ENCODE measurements around the gene TNS4.
"Not testable (repeated sequence)": the region's sequence is repeated elsewhere in the genome, so short reads cannot be mapped to it uniquely, and the experiment has no call there.

TNS4 gene, protein sequence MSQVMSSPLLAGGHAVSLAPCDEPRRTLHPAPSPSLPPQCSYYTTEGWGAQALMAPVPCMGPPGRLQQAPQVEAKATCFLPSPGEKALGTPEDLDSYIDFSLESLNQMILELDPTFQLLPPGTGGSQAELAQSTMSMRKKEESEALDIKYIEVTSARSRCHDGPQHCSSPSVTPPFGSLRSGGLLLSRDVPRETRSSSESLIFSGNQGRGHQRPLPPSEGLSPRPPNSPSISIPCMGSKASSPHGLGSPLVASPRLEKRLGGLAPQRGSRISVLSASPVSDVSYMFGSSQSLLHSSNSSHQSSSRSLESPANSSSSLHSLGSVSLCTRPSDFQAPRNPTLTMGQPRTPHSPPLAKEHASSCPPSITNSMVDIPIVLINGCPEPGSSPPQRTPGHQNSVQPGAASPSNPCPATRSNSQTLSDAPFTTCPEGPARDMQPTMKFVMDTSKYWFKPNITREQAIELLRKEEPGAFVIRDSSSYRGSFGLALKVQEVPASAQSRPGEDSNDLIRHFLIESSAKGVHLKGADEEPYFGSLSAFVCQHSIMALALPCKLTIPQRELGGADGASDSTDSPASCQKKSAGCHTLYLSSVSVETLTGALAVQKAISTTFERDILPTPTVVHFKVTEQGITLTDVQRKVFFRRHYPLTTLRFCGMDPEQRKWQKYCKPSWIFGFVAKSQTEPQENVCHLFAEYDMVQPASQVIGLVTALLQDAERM

DNA sequence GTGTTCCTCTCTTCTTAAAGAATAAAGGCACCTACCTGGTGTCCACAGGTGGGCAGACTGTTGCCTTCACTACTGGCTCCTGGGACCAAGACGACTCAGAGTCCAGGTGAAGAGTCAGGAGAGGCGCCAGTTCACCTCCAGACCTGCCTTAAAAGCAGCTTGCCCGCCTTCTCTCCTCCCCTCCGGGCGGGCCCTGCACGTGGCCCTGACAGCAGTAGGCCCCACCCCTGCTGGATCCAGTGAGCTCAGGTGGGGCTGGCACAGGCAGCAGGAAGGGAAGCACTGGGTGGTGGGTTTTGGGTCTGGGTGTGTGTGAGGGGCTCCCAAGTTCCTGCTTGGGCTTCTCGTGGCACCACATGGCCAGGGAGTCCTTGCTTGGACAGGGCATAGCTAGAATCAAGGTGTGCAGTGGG is at the start of gene TNS4:
TNS4 (minus strand) TSS at position 125 of the 413 bp plus-strand sequence. CDS start 5,198 bp downstream, outside the sequence.
- no peak for DNase-seq

DNA sequence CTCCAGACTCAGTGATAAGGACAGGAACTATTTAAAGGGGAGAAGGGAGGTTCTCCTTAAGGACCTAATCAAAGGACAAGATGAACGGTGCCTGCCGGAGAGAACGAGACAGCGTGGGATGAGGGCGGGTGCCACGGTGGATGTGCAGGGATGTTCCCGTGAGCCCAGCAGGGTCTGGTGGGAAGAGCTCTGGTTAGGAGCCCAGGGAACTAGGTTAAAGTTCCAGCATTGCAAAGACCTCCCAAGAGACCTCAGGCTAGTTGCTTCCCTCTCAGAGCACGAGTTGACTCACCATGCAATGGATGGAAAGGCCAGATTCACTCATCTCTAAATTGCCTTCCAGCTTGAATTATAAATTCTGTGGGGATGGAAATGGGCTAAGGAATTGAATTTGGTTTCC is 49.2 kb upstream of the TNS4 start:
- DNase-seq, result no peak

DNA sequence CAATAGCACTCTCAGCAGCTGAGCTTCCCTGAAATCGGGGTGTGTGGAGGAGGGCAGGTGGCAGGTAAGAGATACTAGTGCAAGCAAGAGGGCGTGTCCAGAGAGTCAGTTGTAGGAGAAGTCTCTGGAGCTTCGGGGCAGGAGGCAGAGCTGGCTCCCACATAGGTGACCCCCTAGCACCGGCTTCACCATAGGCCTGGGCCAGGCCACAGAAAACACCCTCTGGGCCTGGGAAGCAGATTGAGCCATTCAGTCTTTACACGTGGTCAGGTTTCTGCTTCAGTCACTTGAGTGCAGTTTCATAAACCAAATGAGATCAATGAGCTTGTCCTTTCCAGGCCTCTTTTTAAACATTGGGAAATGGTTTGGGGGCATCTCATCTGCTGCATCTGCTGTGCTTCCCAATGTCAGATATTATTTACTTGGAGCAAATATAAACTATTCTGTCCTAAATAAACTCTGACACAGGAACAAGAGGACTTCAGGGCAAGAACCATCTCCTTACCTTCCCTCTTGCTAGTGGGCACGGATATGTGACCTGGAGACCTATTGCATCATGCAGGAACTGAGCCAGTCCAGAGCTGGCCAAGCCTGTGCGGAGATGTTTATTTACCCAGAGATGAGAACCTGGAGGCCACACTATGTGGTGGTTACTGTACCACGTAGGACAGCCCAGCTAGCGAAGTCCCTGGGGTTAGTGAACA is 47.7 kb upstream of the TNS4 start:
- no peak for DNase-seq

DNA sequence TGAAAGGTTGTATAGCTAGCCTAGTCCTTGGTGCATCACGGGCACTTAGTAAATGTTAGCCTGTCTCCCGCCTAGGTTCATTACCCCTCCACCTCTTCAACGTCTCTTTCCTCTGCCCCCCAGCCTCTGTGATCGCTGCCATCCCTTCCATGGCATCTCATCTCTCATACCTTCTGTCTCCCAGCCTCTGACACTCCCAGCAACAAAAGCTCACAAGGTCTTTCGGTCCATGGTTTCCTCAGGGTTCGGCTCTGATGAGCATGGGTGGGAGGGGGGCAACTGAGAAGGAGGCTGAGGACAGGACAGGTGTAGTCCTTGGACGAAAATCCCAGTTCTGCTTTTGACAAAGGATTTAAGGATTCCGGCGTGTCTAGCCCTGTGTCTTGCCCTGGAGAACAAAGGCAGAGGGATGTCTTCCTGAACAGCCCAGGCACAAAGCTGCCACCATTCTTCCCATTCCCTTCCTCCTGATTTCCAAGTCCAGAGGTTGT is 47.1 kb upstream of the TNS4 start:
- DNase-seq, result no peak

DNA sequence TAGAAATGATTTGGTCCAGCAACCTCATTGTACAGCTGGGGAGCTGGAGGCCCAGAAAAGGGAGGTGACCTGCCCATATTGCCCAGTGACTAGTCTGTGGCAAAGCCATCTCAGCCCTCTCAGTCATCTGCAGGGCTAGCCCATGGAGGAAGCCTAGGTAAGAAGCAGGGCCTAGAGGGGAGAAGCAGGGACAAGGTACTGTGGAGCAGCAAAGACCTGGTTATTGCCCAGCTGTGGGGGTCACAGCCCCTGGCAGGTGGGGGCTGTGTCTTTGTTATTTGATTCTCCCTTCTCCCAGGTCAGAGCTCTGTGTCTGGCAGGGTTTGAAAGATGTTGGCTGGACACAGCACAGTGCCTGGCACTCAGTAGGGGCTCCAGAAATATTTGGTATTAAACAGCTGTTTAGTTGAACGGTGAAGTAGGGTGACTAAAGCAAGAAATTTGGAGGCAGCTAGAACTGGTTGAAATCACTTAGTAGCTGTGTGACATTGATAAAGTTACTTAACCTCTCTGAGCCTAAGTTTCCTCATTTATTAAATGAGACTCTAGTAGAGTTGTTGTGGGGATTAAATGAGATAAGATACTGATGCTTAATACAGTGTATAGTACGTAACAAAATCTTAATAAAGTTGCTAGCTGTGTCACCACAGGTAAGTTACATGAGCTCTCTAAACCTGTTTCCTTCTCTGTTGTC is 46.5 kb upstream of the TNS4 start:
- no peak for DNase-seq

DNA sequence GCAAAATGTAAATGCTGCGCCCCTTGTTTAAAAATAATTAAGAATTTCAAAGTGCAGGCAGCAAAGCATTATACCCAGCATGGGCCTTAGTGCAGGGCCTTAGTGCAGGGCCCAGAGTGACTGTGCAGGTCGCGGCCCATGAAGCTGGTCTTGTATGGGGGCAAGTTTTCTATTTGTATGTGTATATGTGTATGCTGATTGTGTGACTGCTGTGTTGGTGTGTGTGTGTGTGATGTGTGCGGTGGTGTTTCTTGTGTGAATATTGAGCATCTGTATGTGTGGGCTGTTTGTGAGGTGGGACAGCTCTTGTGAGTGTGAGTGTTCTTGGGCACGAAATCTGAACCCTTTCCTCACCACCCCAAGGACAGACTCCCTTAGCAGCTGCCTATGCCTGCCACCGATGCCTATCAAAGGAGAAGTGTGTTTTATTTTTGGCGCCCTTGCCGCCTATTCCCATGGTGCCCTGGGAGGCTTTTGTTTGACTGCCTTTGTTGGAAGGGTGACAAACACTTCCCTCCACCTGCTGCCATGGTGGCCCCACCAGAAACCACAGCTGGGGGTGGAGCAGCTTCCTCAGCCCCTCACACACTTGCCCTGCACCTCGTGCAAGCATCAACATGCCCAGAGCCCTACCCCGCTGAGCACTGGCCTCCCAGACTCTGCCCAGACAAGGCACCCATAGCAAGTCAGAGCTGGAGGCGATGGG is 45.8 kb upstream of the TNS4 start:
- DNase-seq, result peak; percentile 68

DNA sequence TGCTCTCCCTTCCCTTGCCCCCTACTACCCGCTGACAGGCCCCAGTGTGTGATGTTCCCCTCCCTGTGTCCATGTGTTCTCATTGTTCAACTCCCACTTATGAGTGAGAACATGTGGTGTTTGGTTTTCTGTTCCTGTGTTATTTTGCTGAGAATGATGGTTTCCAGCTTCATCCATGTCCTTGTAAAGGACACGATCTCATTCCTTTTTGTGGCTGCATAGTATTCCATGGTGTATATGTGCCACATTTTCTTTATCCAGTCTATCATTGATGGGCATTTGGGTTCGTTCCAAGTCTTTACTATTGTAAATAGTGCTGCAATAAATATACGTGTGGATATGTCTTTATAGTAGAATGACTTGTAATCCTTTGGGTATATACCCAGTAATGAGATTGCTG is 45.1 kb upstream of the TNS4 start:
- not testable (repeated sequence) for DNase-seq

DNA sequence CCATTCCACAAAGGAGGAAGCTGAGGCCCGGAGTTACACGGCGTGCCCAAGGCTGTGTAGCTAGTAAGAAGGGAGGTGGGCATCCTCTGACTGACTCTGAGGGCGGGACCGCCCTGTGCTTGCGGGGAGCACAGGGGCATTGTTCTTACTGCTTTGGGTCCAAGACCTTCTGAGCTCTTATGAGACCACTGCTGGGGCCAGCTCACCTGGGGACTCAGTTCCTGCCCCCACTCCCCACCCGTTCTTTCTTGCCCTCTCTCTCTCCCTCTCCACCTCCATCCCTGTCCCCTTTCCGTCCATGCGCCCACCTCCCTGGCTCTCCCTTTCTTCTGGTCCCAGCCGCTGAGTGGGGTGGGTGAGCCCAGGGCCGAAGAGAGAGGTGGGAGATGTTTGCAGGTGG is 44.2 kb upstream of the TNS4 start:
- DNase-seq, result no peak

DNA sequence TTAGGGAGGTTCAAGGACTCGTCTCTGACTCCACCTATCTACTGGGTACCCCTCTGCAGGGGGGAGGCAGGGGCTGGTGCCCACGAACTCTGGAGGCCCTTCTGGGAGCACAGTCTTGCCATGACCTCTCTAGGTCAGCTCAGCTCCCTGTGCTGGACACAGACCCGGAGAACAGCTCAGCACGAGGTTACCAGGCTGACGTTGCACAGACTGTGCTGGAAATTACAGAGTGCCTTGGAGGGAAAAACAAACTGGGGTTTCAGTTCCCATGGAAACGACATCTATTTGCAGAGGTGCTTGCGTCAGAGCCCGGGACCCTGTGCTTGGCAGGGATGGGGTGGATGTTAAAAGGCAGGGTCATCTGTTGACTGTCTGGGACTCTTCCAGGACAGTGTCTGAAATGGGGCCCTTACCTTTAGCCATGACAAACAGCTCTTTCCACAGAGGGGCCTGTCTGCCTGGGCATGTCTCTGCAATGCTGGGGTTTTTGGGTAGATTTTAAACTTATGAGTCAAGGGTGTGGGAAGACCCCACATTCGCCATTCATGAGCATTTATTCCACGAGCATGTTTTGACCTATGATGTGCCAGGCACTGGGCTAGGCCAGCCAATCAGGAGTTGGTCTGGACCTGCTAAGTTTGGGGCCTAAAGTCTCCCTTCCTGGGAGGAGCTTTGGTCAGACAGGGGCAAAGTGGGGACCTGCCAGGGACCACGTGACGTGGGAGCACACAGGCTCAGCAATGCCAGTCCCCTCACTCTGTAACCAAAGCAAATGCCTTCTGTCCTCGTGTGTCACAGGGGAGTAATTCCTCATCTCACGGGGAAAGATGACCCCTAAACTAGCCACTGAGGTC is 41.4 kb upstream of the TNS4 start:
- peak; percentile 77 for DNase-seq

DNA sequence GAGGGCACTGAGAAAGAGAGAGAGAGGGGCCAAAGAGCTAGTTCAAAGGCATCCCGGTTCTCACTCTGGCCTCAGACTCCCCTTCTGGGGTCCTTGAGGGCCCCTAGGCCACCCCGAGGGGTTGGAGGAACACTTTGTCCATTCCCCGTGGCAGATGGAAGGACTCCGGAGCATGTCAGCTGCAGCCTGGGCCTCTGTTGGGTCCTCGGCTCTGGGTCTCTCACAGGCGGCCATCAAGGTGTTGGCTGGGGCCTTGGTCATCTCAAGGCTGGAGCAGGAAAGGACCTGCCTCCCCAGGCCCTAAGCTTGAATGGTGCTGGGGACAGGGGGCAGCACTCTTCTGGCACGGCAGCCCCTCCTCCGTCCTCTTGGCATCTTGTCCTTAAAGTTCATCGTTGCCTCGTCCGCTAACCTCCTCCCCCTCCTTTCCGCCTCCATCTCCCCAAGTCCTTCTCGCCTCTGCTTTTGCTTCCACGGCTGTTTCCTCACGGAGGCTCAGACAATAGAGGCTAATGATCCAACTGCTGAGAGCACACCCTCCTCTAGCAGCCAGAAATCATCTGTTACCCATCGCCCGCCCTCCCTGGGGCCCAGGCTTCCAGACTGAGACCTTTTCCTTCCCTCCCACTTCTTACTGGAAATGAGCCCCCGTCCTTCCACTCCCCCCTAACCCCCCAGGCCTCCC is 40.6 kb upstream of the TNS4 start:
- peak; percentile 44 for DNase-seq

DNA sequence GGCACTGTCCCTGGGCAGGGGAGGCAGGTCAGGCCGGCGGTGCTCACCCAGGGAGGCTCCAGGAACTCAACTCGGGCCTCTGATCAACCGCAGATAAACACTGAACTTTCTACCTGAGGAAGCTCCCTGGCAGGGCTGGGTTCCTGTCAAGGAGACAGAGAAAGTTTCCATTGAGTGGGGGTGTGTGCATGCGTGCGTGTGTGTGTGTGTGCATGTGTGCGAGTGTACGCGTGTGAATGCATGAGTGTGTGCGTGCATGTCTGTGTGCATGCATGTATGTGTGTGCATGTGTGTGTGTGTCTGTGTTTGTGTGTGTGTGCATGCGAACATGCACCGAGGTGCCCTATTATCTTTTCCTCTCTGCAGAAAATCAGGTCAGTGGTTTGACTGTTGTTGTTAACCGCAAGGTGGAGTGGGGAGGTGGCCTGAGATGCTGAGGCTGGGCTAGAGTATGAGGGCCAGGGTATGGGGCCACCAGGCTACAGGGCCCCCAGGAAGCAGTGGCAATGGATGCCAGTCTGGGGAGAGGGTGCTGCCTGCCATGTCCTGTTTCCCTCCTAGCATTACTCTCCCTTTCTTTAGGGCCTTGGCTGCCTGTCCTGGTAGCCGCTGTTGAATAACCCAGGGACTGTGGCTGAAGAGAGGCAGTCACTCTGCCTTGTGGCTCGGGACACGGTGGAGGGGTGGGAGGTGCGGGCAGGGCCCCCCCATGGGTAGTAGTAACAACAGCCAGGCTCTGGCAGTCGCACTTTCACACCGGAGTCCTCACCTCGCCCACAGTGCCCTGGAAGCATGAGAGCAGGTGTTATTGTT is 39.8 kb upstream of the TNS4 start:
- DNase-seq, result peak; percentile 80

DNA sequence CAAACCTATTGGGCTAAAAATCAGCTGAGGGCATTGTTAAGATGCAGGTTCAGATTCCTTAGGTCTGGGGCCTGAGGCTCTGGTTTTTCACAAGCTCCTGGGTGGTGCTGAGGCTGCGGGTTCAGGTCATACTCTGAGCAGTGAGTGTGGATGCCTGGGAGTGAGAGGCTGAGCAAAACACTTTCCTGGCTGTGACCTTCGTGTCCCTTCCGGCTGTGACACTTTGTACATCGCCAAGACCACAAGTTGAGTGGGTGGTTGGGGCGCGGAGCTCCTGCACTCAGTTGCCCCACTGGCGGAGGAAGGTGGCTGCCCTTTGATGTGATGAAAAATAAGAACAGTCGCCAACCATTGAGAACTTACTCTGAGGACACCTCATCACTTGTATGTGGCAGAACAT is 39.0 kb upstream of the TNS4 start:
- DNase-seq, result peak; percentile 85

DNA sequence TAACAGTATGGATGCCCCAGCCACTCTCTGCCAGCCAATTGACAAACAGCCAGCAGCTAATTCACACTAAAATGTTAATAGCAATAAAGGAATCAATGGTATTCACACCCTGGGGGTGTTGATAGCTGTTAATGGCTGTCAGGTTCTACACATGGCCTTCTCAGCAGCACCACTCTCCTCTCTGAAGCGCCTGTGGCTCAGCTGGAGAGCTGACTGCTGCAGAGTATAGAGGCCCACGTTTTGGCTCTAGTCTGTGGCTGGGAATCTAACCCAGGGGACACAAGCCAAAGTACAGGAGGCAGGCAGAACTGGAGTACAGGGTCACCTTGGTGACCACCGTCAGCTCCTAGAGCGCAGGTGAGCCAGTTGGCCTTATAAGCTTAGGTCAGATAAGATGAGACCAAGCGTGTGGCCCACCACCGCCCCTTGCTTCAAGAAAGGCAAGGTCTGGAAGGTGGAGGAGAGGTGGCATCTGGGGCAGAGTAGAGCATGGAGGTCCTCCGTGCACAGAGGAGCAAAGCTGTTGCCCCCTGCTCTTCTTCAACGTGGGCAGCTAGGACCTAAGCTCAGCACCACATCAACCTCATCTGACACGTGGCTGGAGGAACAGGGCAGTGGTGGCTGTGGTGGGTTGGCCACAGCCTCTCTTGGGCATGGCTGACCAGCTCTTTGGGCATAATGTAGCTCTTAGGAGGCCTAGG is 38.4 kb upstream of the TNS4 start:
- DNase-seq, result no peak

DNA sequence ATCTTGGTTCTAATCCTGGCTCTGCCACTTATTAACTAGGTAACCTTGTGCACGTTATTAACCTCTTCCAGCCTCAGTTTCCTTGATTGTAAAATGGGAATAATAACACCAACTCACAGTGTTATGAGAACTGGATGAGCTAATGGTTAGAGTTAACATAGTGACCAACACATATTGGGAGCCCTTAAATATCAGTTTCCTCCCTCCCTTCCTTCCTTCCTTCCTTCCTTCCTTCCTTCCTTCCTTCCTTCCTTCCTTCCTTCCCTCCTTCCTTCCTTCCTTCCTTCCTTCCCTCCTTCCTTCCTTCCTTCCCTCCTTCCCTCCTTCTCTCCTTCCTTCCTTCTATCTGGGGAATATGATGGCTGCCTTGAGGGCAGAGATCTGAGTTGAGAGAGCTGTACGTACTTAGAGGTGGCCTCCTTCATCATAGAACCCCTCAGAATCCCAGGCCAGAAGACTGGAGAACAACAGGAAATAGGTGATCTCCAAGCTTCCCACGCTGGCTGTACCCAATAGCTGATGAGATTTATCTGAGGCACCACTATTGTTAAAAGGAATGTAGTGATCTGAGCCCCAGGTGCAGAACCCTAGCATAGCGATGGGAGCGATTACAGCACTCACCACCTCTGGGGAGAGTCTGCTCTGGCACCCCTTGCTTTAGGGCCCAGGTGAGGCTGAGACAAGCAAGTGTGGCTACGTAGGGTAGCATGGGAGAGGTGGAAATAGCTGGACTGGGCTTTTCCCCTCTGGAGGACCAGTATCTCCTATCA is 37.7 kb upstream of the TNS4 start:
- no peak for DNase-seq

DNA sequence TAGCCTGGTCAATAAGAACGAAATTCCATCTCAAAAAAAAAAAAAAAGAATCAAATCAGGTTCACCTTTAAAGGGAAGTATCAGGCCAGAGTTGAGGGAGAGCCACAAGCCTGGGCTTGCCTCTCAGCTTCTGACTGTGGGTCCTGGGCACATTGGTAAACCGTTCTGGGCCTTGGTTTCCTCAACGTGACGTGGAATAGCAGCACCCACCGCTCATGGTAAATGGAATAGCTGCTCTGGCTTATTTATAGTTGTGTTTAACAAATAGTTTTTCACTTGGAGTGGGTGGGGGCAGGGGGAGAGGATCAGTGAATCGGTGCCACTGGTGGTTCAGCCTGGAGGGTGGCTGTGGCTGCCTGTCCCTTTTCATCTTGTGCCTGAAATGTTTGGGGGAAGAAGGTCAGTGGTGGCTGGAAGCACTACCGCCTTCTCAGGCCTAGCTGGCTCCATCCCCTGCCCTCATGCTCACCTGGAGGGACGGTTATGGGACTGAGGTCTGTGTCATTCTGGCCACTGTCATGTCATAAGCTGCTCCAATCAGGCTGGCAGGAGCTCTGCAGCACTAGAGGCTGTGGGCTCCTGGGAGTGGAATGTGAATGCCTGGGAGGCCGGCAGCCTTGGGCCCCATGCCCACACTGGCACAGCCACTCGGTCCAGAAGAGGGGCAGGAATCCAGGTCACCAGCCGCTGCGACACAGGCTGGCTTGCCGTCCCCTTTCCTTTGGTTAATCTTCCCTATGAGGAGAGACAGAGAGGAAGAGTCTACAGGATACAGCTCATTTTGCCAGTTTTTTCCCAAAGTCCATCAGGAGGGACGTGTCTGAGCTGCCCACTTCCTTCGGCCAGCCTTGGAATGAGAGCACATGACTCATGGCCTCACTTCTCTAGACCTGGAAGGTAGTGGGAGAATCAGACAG is 36.9 kb upstream of the TNS4 start:
- DNase-seq, result no peak

DNA sequence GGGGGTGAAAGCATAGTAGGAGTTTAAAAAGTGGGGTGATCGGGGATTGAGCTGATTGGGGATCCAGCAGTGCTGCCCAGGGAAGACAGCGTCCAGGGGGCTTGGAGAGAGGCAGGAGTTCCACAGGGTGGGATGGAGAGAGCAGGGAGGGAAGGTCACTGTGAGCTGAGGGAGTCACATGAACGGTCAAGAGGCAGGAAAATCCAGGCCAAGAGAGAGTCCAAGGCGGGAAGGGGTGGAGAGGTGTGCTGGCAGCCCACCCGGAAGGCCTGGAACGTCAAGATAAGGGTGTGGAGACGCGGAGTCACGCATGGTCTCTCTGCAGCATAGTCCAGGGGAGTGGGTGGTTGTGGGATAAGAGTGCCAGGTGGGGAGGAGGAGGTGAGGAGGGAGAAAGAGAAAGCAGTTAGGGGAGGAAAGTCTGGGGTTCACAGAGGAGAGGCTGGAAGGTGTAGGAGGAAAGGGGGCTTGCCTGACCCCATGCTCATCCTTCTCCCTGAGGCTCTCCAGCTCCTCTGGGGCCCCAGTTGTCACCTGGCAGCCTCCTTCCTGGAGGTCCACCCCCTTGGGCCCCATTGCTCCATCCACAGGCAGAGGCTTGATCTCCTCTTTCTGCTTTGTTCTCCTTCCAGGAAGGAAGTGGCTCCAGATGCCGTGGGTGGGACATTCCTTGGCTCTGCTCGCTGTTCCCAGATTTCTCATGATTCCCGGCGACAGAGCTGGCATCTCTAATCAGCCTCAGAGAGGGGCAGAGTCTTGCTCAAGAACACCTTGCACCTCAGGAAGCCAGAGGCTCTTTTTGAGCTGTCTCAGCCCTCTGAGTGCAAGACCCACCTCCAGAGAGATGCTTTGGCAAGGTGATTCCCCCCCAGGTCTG is 35.1 kb upstream of the TNS4 start:
- no peak for DNase-seq

Data from stimulated activated CD4-positive, alpha-beta T cell treated with anti-CD3 and anti-CD28 coated beads, Interleukin-1b, Interleukin-23, amount 100 ng/mL, for 48 hours (primary cell).